NOMO-1 (cell line): Measurements from ENCODE around the gene RPLP2.

ENCODE experiments used
- DNase-seq, 2 experiments: peaks; one replicate each; lab custom pipeline; 2025; ENCODE audit not compliant: unreplicated experiment in 2 of 2; lab: John Stamatoyannopoulos, UW

RPLP2 gene

DNA sequence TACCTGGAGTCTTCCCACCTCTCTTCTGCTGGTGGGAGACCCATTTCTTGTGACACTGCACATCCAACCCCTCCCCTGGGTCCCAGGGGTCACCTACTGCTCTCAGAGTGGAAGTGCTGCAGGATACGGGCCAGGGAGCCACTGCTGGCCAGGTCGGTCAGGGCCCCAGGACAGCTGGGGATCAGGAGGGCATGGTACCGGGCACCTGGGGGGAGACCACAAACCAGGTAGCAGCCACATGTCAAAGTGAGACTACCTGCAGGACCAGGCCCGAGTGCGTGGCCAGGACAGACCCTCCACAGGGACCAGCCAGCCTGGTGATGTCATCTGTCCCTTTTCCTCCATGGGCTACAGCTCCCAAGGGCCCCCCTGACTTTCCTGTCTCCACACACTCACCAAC, 36.3 kb upstream of the RPLP2 start:
- DNase-seq = no peak

DNA sequence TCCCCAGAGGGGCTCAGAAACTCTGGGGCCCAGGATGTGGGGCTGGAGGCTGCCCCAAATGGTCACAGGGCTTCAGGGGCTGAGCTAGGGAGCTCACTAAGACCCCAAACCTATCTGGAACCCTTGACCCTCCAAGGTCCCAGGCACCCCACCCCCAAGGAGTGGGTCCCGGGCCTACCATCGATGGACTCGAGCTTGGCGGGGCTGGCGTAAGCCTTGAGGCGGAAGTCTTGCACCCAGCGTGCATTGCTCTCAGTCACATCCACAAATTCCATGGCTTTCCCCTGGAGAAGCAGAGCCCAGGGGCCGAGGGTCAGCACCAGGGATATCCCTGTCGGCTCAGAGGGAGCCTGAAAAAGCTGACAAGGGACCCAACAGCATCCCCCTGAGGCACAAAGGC, 35.9 kb upstream of the RPLP2 start:
- DNase-seq = no peak

DNA sequence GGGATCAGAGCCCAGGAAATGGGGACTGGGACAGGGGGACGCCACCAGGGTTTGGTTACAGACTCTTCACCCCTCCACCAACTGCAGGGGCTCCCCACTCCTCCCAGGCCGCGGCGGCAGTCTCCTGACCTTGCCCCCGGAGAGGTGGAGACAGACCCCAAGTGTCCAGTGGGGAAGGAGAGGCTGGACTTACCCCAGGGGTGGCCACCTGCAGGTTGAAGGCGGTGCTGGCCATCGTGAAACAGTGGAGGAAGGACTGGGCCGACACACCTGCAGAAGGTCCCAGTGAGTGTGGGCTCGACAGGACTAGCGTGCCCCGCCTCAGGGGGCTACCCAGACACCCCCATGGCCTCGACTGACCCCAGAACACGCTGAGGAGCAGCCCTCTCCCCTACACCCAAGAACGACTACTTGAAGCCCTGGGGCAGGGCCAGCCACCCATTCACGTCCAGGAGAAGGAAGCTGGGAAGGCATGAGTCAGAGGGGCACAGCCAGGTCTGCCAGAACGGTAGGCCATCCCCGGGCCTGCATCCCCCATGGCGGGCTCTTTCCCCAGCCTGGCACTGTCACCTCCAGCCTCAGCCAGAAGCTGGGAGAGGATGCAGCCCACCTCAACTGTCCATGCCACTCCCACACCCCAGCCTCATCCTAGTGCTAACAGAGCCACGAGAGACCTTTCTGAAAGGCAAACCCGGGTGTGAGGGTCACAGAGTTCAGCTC, 34.7 kb upstream of the RPLP2 start:
- DNase-seq = no peak

GRCh38 chr11:776263-776560, 33.6 kb upstream of the RPLP2 start:
- no peak for DNase-seq

- DNase-seq = peak in 1 of 2 experiments; percentile 22
These were observed 33.0 kb upstream of the RPLP2 start for GRCh38 chr11:776561-777287.

GRCh38 chr11:777288-778255, 32.2 kb upstream of the RPLP2 start, which contains the start of gene GATD1:
Gene GATD1, minus strand, starts transcription at chr11:777487. Its CDS starts 25 bp downstream, at chr11:777462.
- peak; percentile 78 to 89 for DNase-seq

DNA sequence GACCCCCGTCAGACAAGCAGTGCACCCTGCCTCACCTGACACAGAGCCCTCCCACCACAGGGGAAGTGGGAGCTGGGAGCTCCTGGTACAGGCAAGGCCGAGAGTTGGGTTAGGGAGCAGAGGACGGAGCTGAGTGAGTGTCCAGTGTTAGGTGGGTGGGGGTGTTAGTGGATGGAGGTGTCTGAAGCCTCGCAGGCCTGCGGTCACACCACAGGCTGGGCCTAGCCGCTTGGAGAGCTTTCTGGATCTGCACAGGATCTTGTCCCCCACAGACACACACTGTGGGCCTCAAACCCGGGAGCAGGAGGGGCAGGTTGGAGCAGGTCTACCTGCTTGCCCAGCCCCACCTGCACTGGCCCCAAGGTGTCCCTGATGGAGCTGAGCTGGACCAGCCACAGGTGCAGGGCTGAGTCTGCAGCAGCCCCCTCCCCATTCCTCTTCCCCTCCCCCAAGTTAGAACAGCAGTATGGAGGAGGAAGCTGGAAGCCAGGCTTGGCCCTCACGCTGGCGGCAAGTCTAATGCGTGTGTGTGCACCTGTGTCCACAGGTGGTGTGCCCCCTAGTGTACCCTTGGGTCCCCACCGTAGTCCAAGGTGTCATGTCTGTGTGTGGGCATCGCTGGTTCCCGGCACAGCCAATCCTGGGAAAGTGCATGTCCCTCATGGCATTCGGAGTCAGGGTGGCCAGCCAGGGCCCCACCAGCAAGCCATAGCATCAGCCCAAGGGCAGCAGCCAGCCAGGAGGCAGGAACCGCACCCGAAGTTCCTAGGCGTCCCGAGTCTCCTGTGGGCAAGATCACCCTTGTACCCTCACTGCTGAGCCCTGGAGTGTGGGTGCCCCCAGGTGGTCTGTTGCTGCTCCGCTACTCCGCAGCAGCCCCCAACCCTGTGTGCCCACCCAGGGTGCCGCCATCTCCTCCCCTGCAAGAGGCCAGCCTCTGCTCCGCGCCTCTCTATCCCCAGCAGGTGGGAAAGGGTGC, 30.5 kb upstream of the RPLP2 start:
- no peak for DNase-seq

- no peak for DNase-seq
These were observed 29.7 kb upstream of the RPLP2 start for GRCh38 chr11:779955-780532.

- DNase-seq = no peak
These were observed 27.2 kb upstream of the RPLP2 start for GRCh38 chr11:782264-783174.

DNA sequence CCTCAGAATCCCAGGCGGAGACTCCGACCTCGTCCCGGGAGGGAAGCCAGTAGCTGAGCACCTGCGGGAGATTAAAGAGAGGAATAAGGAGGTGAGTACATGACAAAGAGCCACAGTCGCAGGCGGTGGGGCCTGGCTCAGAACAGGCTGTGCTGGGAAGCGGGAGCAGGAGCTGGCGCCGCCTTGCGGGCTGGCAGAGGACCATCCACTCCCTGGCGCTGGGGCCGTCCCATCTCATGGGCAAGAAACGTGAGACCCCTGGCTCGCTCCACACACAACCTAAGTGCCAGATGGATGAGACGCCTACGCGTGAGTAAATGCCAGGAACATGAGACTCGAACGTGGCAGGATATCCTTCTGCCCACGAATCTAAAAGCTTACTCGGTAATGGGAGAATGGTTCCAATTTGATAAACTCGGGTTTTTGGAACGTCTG, 26.2 kb upstream of the RPLP2 start:
- no peak for DNase-seq

- DNase-seq = no peak
These were observed 23.3 kb upstream of the RPLP2 start for GRCh38 chr11:786235-787083.

GRCh38 chr11:787084-787675, 22.6 kb upstream of the RPLP2 start:
- no peak for DNase-seq

DNA sequence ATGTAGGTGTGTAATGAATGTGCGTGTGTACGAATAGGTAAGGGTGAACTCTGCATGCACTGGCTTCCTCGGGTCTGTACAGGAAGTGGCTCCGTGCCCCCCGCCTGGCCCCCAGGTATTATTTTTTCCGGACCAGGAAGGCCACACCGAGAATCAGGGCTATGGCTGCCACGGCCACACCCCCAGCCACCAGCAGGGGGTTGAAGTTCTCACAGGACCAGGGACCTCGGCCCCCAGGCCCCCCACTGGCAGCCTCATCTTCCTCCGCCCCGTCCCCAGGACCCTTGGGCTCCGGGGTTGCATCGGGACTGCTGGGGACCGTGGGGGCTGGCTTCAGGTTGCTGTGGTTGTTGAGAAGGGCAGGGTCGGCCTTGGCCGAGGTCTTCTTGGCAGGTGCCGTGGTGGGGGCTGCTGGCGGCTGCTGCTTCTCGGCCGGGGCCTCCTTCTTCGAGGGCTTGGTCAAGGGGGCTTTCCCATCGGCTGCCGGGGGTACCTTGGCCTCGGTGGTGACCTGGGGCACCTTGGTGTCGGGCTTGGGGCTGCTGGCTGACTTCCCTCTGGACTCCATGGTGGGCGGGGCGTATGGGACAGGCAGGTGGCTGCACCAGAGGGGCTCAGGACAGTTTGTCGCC, 21.6 kb upstream of the RPLP2 start:
- no peak for DNase-seq

DNA sequence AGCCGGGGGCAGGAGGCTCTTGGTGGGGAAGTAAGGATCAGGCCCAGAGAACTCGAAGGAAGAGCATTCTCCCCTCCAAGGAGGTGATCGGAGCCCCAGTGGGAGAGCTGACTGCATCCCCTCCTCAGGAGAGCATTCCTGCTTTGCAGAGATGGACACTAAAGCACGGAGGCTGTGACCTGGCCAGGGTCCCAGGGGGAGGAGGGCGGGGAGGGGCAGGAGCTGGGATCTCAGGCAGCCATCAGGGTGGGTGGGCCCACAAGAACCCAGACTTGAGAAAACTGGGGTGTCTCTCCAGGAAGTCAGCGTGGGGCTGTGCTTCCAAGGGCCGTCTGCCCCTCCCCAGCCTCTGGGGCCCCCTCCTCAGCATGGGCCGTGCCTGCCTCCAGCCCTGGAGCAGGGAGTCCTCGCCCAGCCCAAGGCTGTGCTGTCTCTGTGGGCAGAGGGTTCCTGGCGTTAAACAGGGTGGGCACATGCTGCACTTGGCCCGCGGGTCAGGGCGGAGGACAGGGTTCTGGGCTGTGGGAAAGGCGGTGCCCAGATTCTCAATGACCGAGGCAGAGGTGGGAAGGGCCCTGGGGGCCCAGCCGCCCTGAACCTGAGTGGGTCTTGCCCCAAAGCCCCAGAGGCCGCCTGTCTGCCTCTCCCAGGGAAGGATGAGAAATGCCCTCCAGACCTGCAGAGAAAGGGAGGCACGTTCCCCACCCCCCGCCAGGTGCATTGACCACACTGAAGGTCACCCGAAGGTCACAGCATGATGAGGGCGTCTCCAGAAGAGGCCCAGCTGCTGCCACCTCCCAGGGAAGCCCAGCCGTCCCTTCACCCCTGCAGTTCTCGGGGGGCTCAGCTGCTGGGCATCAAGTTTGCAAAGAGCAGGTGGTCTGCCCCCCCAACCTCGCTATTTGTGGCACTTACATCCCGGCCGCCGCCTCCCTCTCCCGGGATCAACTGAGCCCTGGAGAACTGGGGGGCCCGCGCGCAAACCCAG, 20.5 kb upstream of the RPLP2 start:
- DNase-seq = no peak

- no peak for DNase-seq
These were observed 19.8 kb upstream of the RPLP2 start, which contains the start of gene CEND1 for GRCh38 chr11:789943-790342. Gene CEND1, minus strand, starts transcription at chr11:790090. Its CDS starts 1,514 bp downstream, at chr11:788576.
